GM12878 (cell line): Measurements from ENCODE around the gene NFATC1. TPM values are rescaled to one million over a fixed set of nuclear protein-coding genes. Genes with fewer than 3 reads are reported as not detected.

ENCODE experiments used
- ATAC-seq: fragments of 200-7000 bp; cut with Tn5 transposase; 3 replicates; pipeline ENCODE4 v1.9.1; 2020; ENCODE audit warnings: mild to moderate bottlenecking, moderate library complexity
- BruUV-seq: library from RNA; stranded (reverse); fragments of 400-500 nt; replicated peaks from 2 replicates; lab custom pipeline; 2021; lab: Mats Ljungman, UMichigan
- CTCF ChIA-PET: fragments of 300-600 bp; sonication (Branson Sonifier 250); formaldehyde crosslinking; extraction: SDS; loops from one replicate; lab custom pipeline; 2021; ENCODE audit warnings: inconsistent platforms; lab: Yijun Ruan, JAX
- POLR2A ChIA-PET: fragments of 350-600 bp; formaldehyde crosslinking; extraction: SDS; loops from one replicate; lab custom pipeline; 2021; ENCODE audit warnings: inconsistent platforms; lab: Charles Lee
- RAD21 ChIA-PET: fragments of 300-600 bp; sonication (Branson Sonifier 250); formaldehyde crosslinking; loops from one replicate; lab custom pipeline; 2023; ENCODE audit warnings: antibody characterized with exemption; ENCODE audit not compliant: unreplicated experiment; lab: Charles Lee
- SMC1A ChIA-PET: fragments of 300-600 bp; sonication (Branson Sonifier 250); formaldehyde crosslinking; loops from one replicate; lab custom pipeline; 2023; ENCODE audit not compliant: unreplicated experiment, uncharacterized antibody; lab: Charles Lee
- DNase-seq: peaks from one replicate; pipeline ENCODE4 v3.0.0-alpha.2; 2011; ENCODE audit warnings: low read depth, low spot score
- FAIRE-seq: peaks from 3 replicates; lab custom pipeline; 2011; peaks lifted over from hg19 to GRCh38; lab: Jason Lieb, UNC
- H2AFZ ChIP-seq: 2 replicates; pipeline ENCODE4 v1.6.0; 2011; ENCODE audit warnings: low read depth, low read length, control low read depth; ENCODE audit not compliant: control insufficient read depth
- H3K27ac ChIP-seq: 2 replicates; pipeline ENCODE4 v1.5.1; 2011; ENCODE audit warnings: control low read depth; ENCODE audit not compliant: control insufficient read depth, insufficient read depth
- H3K27me3 ChIP-seq, 2 experiments: replicated peaks in 1 of 2; 2 replicates each; pipeline versions ENCODE4 v1.6.0 to v1.6.1; 2011; ENCODE audit warnings: low read length in 1 of 2; ENCODE audit not compliant: control insufficient read depth in 2 of 2, insufficient read depth in 2 of 2
- H3K36me3 ChIP-seq, 2 experiments: 2 replicates each; pipeline ENCODE4 v1.5.1; 2011; ENCODE audit warnings: low read length in 1 of 2; ENCODE audit not compliant: control insufficient read depth in 2 of 2, insufficient read depth in 2 of 2
- H3K4me1 ChIP-seq: 2 replicates; pipeline ENCODE4 v1.6.1; 2011; ENCODE audit warnings: mild to moderate bottlenecking, low read length, moderate library complexity, mixed read lengths; ENCODE audit not compliant: control insufficient read depth, insufficient read depth
- H3K4me2 ChIP-seq: 2 replicates; pipeline ENCODE4 v1.6.0; 2011; ENCODE audit warnings: control low read depth; ENCODE audit not compliant: control insufficient read depth, insufficient read depth
- H3K4me3 ChIP-seq: fragments of 200-600 bp; sonication (generic); 2 replicates; pipeline ENCODE4 v1.5.1; 2016
- H3K79me2 ChIP-seq: 2 replicates; pipeline ENCODE4 v1.6.0; 2011; ENCODE audit warnings: low read length; ENCODE audit not compliant: control insufficient read depth, insufficient read depth
- H3K9ac ChIP-seq: 2 replicates; pipeline ENCODE4 v1.8.0; 2011; ENCODE audit warnings: low read length, control low read depth, mixed read lengths; ENCODE audit not compliant: control insufficient read depth, insufficient read depth
- H3K9me3 ChIP-seq: replicated peaks from 3 replicates; pipeline ENCODE4 v1.5.1; 2011; ENCODE audit warnings: mild to moderate bottlenecking, low read length; ENCODE audit not compliant: control insufficient read depth, insufficient read depth
- H4K20me1 ChIP-seq: 2 replicates; pipeline ENCODE4 v1.6.0; 2011; ENCODE audit not compliant: control insufficient read depth, insufficient read depth
- BCL11A ChIP-seq: IDR thresholded peaks from 2 replicates; pipeline ENCODE4 v1.6.1; 2011; ENCODE audit warnings: low read depth, low read length
- BCLAF1 ChIP-seq: fragments of 450-650 bp; IDR thresholded peaks from 2 replicates; pipeline ENCODE4 v1.6.1; 2017; ENCODE audit warnings: antibody characterized with exemption, mild to moderate bottlenecking, moderate library complexity
- NKRF ChIP-seq: fragments of 450-650 bp; conservative IDR thresholded peaks from 2 replicates; pipeline ENCODE4 v1.6.1; 2017; ENCODE audit warnings: mild to moderate bottlenecking, moderate library complexity
- NR2C2 ChIP-seq: IDR thresholded peaks from 2 replicates; pipeline ENCODE4 v1.6.1; 2011; ENCODE audit warnings: borderline replicate concordance, low read depth; ENCODE audit not compliant: control insufficient read depth, insufficient read length
- NRF1 ChIP-seq: conservative IDR thresholded peaks from 2 replicates; pipeline ENCODE4 v1.6.1; 2011; ENCODE audit warnings: mild to moderate bottlenecking, low read depth, low read length, improper control_type of control experiment
- PAX8 ChIP-seq: fragments of 450-650 bp; IDR thresholded peaks from 2 replicates; pipeline ENCODE4 v1.6.1; 2017; ENCODE audit warnings: mild to moderate bottlenecking, moderate library complexity
- SMC3 ChIP-seq: IDR thresholded peaks from 2 replicates; pipeline ENCODE4 v1.6.1; 2011; ENCODE audit warnings: low read length, improper control_type of control experiment, borderline replicate concordance
- STAT1 ChIP-seq: fragments of 450-650 bp; conservative IDR thresholded peaks from 2 replicates; pipeline ENCODE4 v1.6.1; 2014; ENCODE audit warnings: antibody characterized with exemption, mild to moderate bottlenecking
- ZNF207 ChIP-seq: fragments of 450-650 bp; IDR thresholded peaks from 2 replicates; pipeline ENCODE4 v1.6.1; 2014; ENCODE audit warnings: antibody characterized with exemption, mild to moderate bottlenecking, borderline replicate concordance
- ZNF687 ChIP-seq: fragments of 450-650 bp; IDR thresholded peaks from 2 replicates; pipeline ENCODE4 v1.6.1; 2017; ENCODE audit warnings: mild to moderate bottlenecking, moderate library complexity
- WGBS: methylation state at CpG from one replicate; pipeline ENCODE4 v1.1.6; 2016; ENCODE audit warnings: low lambda C conversion rate; ENCODE audit not compliant: insufficient replicate concordance, insufficient coverage; ENCODE audit errors: missing lambda C conversion rate; 5-methylcytosine and 5-hydroxymethylcytosine counted together
- in situ Hi-C: fragments of 300-500 bp; cut with MboI; formaldehyde crosslinking; loops from 9 replicates; pipeline ENCODE4 v1.14.3; 2018; ENCODE audit warnings: mixed read lengths
- intact Hi-C: fragments of 100-400 bp; cut with micrococcal nuclease; formaldehyde crosslinking; loops from one replicate; pipeline ENCODE4 v1.14.2; 2022; ENCODE audit not compliant: unreplicated experiment
- polyA plus RNA-seq, 11 experiments: library from polyadenylated mRNA; depleted of rRNA in 4 of 11; unstranded in 6 of 11; stranded (reverse) in 5 of 11; fragments of >200 nt; fragmentation: Nextera tagmentation in 4 of 11; fragmentation: Illumina TruSeq in 1 of 11; extraction: Ambion mirVana in 4 of 11; extraction: Trizol in 1 of 11; gene quantifications; 1 replicate in 1 of 11; 2 replicates in 10 of 11; pipeline versions ENCODE4 v1.2.1 to v1.2.3, GENCODE V29; 2011 to 2016; ENCODE audit warnings: inconsistent platforms in 2 of 11, missing spikeins in 2 of 11, low read depth in 1 of 11
- total RNA-seq, 4 experiments: library from RNA; depleted of rRNA in 3 of 4; stranded (reverse); fragments of >200 nt in 3 of 4; fragmentation: Illumina TruSeq in 1 of 4; extraction: Trizol in 1 of 4; gene quantifications; 2 replicates each; pipeline versions ENCODE4 v1.2.1 to v1.2.3, GENCODE V29; 2013 to 2021

NFATC1 gene
- total and polyA plus RNA-seq, 10 of the 15 experiments (the other 5 are each of a cell fraction or from before 2014, with no cell fraction given) = 0.84 to 20.8 (median 5.1) TPM

- TF ChIP-seq NKRF = no peak
Observed at GRCh38 chr18:79485788-79486355, 90.1 kb downstream of the NFATC1 start (continued).

- Histone ChIP-seq H3K4me3 (no peak overlapping the region), H3K36me3 (no peaks in the 10 kb centered on the region; a peak in 2 of 4 replicates)
- TF ChIP-seq NRF1 (no peak), ZNF687 (no peak), STAT1 (no peak), BCL11A (no peak), ZNF207 (no peak), BCLAF1 (no peak), SMC3 (no peak), PAX8 (no peak), NR2C2 (no peak)
- TF ChIP-seq, all 136 proteins: peak for 0
- in situ Hi-C loops (no loop called here), intact Hi-C loops (no loop called here)
- Histone ChIP-seq H3K4me1 (no peaks in the 10 kb centered on the region), H3K27me3 (no peaks in the 10 kb centered on the region), H3K4me2 (no peak overlapping the region), H3K9ac (no peak overlapping the region), H3K9me3 (no peaks in the 10 kb centered on the region; the same call in 2 of the 3 replicates), H3K27ac (no peak overlapping the region), H3K79me2 (no peaks in the 10 kb centered on the region), H4K20me1 (no peaks in the 10 kb centered on the region), H2AFZ (no peak overlapping the region)
- DNase-seq = no peak
- ChIA-PET RAD21 (no interaction called here), CTCF (no interaction called here), POLR2A (no interaction called here), SMC1A (no interaction called here)
- no peak for FAIRE-seq
- WGBS = 89% methylated on average over 52 of the region's 69 CpGs
- BruUV-seq = no TSS peak
- ATAC-seq = no peak
Observed at GRCh38 chr18:79486356-79487182, 90.8 kb downstream of the NFATC1 start.
